H1 (cell line): ENCODE data around the gene ENDOG. TPM values are rescaled to one million over a fixed set of nuclear protein-coding genes. Genes with fewer than 3 reads are reported as not detected.
A peak's percentile ranks its signal among the peaks of the same experiment; 100 is the strongest.

Source experiments
- CTCF ChIA-PET: fragments of 300-600 bp; sonication (Branson Sonifier 250); formaldehyde crosslinking; loops from one replicate; lab custom pipeline; 2021; ENCODE audit not compliant: partially characterized antibody; lab: Charles Lee
- POLR2A ChIA-PET: fragments of 300-600 bp; sonication (Branson Sonifier 250); formaldehyde crosslinking; loops from one replicate; lab custom pipeline; 2021; ENCODE audit warnings: inconsistent platforms; ENCODE audit not compliant: partially characterized antibody; lab: Charles Lee
- DNase-seq, 2 experiments: peaks; one replicate each; pipeline versions ENCODE4 v3.0.0 to v3.0.0-alpha.2; 2010 to 2022; ENCODE audit warnings: low spot score in 2 of 2, low read depth in 1 of 2, mixed read lengths in 1 of 2
- FAIRE-seq: peaks from 2 replicates; lab custom pipeline; 2011; peaks lifted over from hg19 to GRCh38; lab: Jason Lieb, UNC
- H2AFZ ChIP-seq: 2 replicates; pipeline ENCODE4 v1.8.1; 2012; ENCODE audit warnings: low read length, inconsistent platforms
- H2AK5ac ChIP-seq: 2 replicates; pipeline ENCODE4 v1.6.1; 2013; ENCODE audit warnings: low read depth, low read length
- H2BK120ac ChIP-seq: replicated peaks from 2 replicates; pipeline ENCODE3; 2013; ENCODE audit warnings: low read depth, low read length, inconsistent platforms
- H2BK12ac ChIP-seq: 2 replicates; pipeline ENCODE4 v1.6.1; 2013; ENCODE audit warnings: low read depth, low read length
- H2BK15ac ChIP-seq: 2 replicates; pipeline ENCODE4 v1.6.1; 2013; ENCODE audit warnings: low read length
- H2BK20ac ChIP-seq: 2 replicates; pipeline ENCODE4 v1.6.1; 2013; ENCODE audit warnings: low read length
- H2BK5ac ChIP-seq: 2 replicates; pipeline ENCODE4 v1.6.1; 2013; ENCODE audit warnings: low read depth, low read length
- H3K14ac ChIP-seq: 2 replicates; pipeline ENCODE4 v1.6.1; 2013; ENCODE audit warnings: inconsistent platforms; ENCODE audit not compliant: insufficient read length
- H3K18ac ChIP-seq: 2 replicates; pipeline ENCODE4 v1.6.1; 2013; ENCODE audit warnings: low read length; ENCODE audit errors: extremely low read depth
- H3K23ac ChIP-seq: 2 replicates; pipeline ENCODE4 v1.6.1; 2013; ENCODE audit warnings: inconsistent platforms; ENCODE audit not compliant: insufficient read length
- H3K23me2 ChIP-seq: 2 replicates; pipeline ENCODE4 v1.6.1; 2013; ENCODE audit warnings: low read depth, low read length
- H3K27ac ChIP-seq: 2 replicates; pipeline ENCODE4 v1.6.1; 2011; ENCODE audit warnings: low read depth, low read length, inconsistent platforms
- H3K27me3 ChIP-seq, 4 experiments: replicated peaks in 1 of 4; 1 replicate in 1 of 4; 2 replicates in 3 of 4; pipeline versions ENCODE4 v1.6.1 to v1.8.1; 2011 to 2013; ENCODE audit warnings: low read length in 3 of 4, mild to moderate bottlenecking in 3 of 4, inconsistent platforms in 2 of 4, mixed read lengths in 2 of 4, moderate library complexity in 1 of 4; ENCODE audit not compliant: control insufficient read depth in 3 of 4, insufficient read depth in 3 of 4; ENCODE audit errors: extremely low read depth in 1 of 4
- H3K36me3 ChIP-seq, 4 experiments: 2 replicates each; pipeline versions ENCODE4 v1.6.1 to v1.8.1; 2011 to 2013; ENCODE audit warnings: mild to moderate bottlenecking in 4 of 4, low read length in 3 of 4, moderate library complexity in 2 of 4, control low read depth in 1 of 4, inconsistent platforms in 1 of 4; ENCODE audit not compliant: insufficient read depth in 4 of 4, control insufficient read depth in 2 of 4
- H3K4ac ChIP-seq: replicated peaks from 2 replicates; pipeline ENCODE3; 2013; ENCODE audit warnings: low read length, low read depth, mixed read lengths, inconsistent platforms; ENCODE audit not compliant: insufficient read length
- H3K4me1 ChIP-seq, 4 experiments: replicated peaks in 1 of 4; 1 replicate in 1 of 4; 2 replicates in 3 of 4; pipeline versions ENCODE4 v1.6.1 to v1.8.1; 2011 to 2013; ENCODE audit warnings: low read length in 3 of 4, inconsistent platforms in 2 of 4, mixed read lengths in 1 of 4; ENCODE audit not compliant: insufficient read depth in 4 of 4, control insufficient read depth in 3 of 4
- H3K4me2 ChIP-seq, 2 experiments: 2 replicates each; pipeline versions ENCODE4 v1.6.1 to v1.8.1; 2011 to 2013; ENCODE audit warnings: low read depth in 2 of 2, low read length in 2 of 2, control low read depth in 1 of 2, inconsistent platforms in 1 of 2, mild to moderate bottlenecking in 1 of 2; ENCODE audit not compliant: insufficient read depth in 1 of 2
- H3K4me3 ChIP-seq, 4 experiments: fragments of 200-600, 300-600 bp in 1 of 4; sonication (generic), shearing (Covaris generic), sonication (Bioruptor Twin) in 1 of 4; 2 replicates each; pipeline versions ENCODE4 v1.5.1 to v1.8.1; 2011 to 2016; ENCODE audit warnings: low read length in 4 of 4, low read depth in 3 of 4, control low read depth in 2 of 4, inconsistent platforms in 2 of 4, mild to moderate bottlenecking in 2 of 4, mixed read lengths in 1 of 4, moderate library complexity in 1 of 4; ENCODE audit not compliant: insufficient read depth in 2 of 4; ENCODE audit errors: extremely low read depth in 1 of 4
- H3K56ac ChIP-seq: replicated peaks from 2 replicates; pipeline ENCODE3; 2013; ENCODE audit warnings: low read depth, mild to moderate bottlenecking, mixed read lengths, low read length, inconsistent platforms; ENCODE audit not compliant: insufficient read length
- H3K79me1 ChIP-seq: 2 replicates; pipeline ENCODE4 v1.6.1; 2013; ENCODE audit warnings: low read depth, low read length, control low read depth
- H3K79me2 ChIP-seq, 2 experiments: 2 replicates each; pipeline versions ENCODE4 v1.6.1 to v1.8.1; 2012 to 2013; ENCODE audit warnings: low read length in 2 of 2, mild to moderate bottlenecking in 2 of 2, inconsistent platforms in 1 of 2; ENCODE audit not compliant: insufficient read depth in 2 of 2, control insufficient read depth in 1 of 2
- H3K9ac ChIP-seq, 4 experiments: replicated peaks in 1 of 4; 1 replicate in 1 of 4; 2 replicates in 3 of 4; pipeline versions ENCODE4 v1.6.1 to v1.8.1; 2011 to 2013; ENCODE audit warnings: low read depth in 3 of 4, low read length in 3 of 4, control low read depth in 2 of 4, mild to moderate bottlenecking in 2 of 4, moderate library complexity in 2 of 4, inconsistent platforms in 1 of 4; ENCODE audit errors: extremely low read depth in 1 of 4
- H3K9me3 ChIP-seq, 2 experiments: 2 replicates each; pipeline versions ENCODE4 v1.6.1 to v1.8.1; 2012 to 2013; ENCODE audit warnings: mild to moderate bottlenecking in 2 of 2, moderate library complexity in 2 of 2, control low read depth in 1 of 2, inconsistent platforms in 1 of 2, low read depth in 1 of 2, low read length in 1 of 2, mixed read lengths in 1 of 2; ENCODE audit not compliant: insufficient read depth in 2 of 2
- H4K20me1 ChIP-seq, 2 experiments: replicated peaks in 1 of 2; 2 replicates each; pipeline versions ENCODE3 to v1.8.1; 2011 to 2013; ENCODE audit warnings: inconsistent platforms in 2 of 2, low read length in 2 of 2, mild to moderate bottlenecking in 1 of 2; ENCODE audit not compliant: insufficient read depth in 2 of 2, control insufficient read depth in 1 of 2
- H4K5ac ChIP-seq: 2 replicates; pipeline ENCODE4 v1.6.1; 2013; ENCODE audit warnings: low read length, low read depth, mixed read lengths, inconsistent platforms; ENCODE audit not compliant: insufficient read length
- H4K8ac ChIP-seq: 2 replicates; pipeline ENCODE4 v1.8.0; 2013; ENCODE audit warnings: mild to moderate bottlenecking, moderate library complexity, low read length, inconsistent platforms; ENCODE audit not compliant: insufficient read depth; ENCODE audit errors: extremely low read depth
- H4K91ac ChIP-seq: replicated peaks from 2 replicates; pipeline ENCODE3; 2013; ENCODE audit warnings: low read length, mixed read lengths, inconsistent platforms; ENCODE audit not compliant: insufficient read length
- KDM1A ChIP-seq: fragments of 200-600, 300-600 bp; sonication (generic); IDR thresholded peaks from 2 replicates; pipeline ENCODE4 v1.7.1; 2016; ENCODE audit warnings: mild to moderate bottlenecking, low read length, borderline replicate concordance
- POLR2AphosphoS5 ChIP-seq: IDR thresholded peaks from 2 replicates; pipeline ENCODE4 v1.6.1; 2011; ENCODE audit warnings: low read depth, low read length
- WGBS, 2 experiments: shearing (Covaris generic) in 1 of 2; methylation state at CpG; one replicate each; pipeline versions ENCODE4 v1.1.6 to v1.1.7; 2013 to 2015; ENCODE audit warnings: low lambda C conversion rate in 2 of 2, mixed read lengths in 2 of 2, inconsistent platforms in 1 of 2, low coverage in 1 of 2, missing lambda C conversion rate in 1 of 2; ENCODE audit not compliant: insufficient replicate concordance in 2 of 2, insufficient coverage in 1 of 2, insufficient read length in 1 of 2; ENCODE audit errors: extremely low coverage in 1 of 2, missing lambda C conversion rate in 1 of 2; 5-methylcytosine and 5-hydroxymethylcytosine counted together
- polyA plus RNA-seq, 7 experiments: library from polyadenylated mRNA; depleted of rRNA in 3 of 7; stranded (reverse) in 5 of 7; unstranded in 2 of 7; fragments of >200 nt in 5 of 7; fragments of 200-250 nt in 2 of 7; gene quantifications; 1 replicate in 5 of 7; 2 replicates in 1 of 7; 4 replicates in 1 of 7; pipeline versions ENCODE4 v1.2.1 to v1.2.3, GENCODE V29; 2011 to 2013; ENCODE audit warnings: missing spikeins in 2 of 7, mixed read lengths in 2 of 7
- total RNA-seq: library from RNA; stranded (reverse); fragmentation: NEBNext Ultra II Directional; extraction: Animal tissue kit (Norgen Biotek cat#: 25700); gene quantifications from 2 replicates; pipeline ENCODE4 v1.2.1, GENCODE V29; 2021

The ENDOG gene
- total and polyA plus RNA-seq, 2 of the 8 experiments (the other 6 are each of a cell fraction or from before 2014, with no cell fraction given): 17.5 to 23.4 TPM

- H3K27ac ChIP-seq: no peak overlapping the region
- H2BK20ac ChIP-seq: no peak overlapping the region
- no peak overlapping the region for H3K9ac ChIP-seq
- H2BK5ac ChIP-seq: peak overlapping the region; percentile 16; the same call in 1 of the 2 replicates
- H3K56ac ChIP-seq: no peak overlapping the region
- peaks cover 7% of the 10 kb centered on the region; the same call in 1 of the 2 replicates for H3K23me2 ChIP-seq
- H2BK120ac ChIP-seq: no peak overlapping the region
- no peaks in the 10 kb centered on the region; the same call in 1 of the 2 replicates for H3K79me1 ChIP-seq
- no peak overlapping the region for H2AK5ac ChIP-seq
- H2BK15ac ChIP-seq: no peak overlapping the region
- H3K14ac ChIP-seq: no peak overlapping the region
- H3K4me1 ChIP-seq: peaks cover 0 to 11% (median 3%) of the 10 kb centered on the region in 4 experiments; a peak in 2 of 7 replicates
- no peak overlapping the region for H2AFZ ChIP-seq
- no peak overlapping the region for H4K91ac ChIP-seq
- H3K79me2 ChIP-seq: no peaks in the 10 kb centered on the region
- no peak overlapping the region for H4K8ac ChIP-seq
- 91% methylated on average over 14 of the region's 16 CpGs; no CpG with 5 or more reads in 1 of the 2 experiments for WGBS, 2 experiments
- no peak overlapping the region for H2BK12ac ChIP-seq
- no peak overlapping the region for H3K4me3 ChIP-seq
- DNase-seq (no peak), FAIRE-seq (no peak)
- H4K20me1 ChIP-seq: peaks cover 5 to 26% of the 10 kb centered on the region in 2 experiments
- H3K23ac ChIP-seq: no peak overlapping the region
- H3K27me3 ChIP-seq: no peaks in the 10 kb centered on the region
- no peaks in the 10 kb centered on the region for H3K9me3 ChIP-seq
- CTCF ChIA-PET: interaction anchor here (1.3 kb wide), 1 partner anchor 106 kb away, joined by 3 read pairs; no protein-coding TSS in a partner anchor
- no peak overlapping the region for H3K18ac ChIP-seq
- peaks cover 24 to 52% (median 45%) of the 10 kb centered on the region in 4 experiments for H3K36me3 ChIP-seq
- TF ChIP-seq KDM1A: no peak
- TF ChIP-seq POLR2AphosphoS5: 0 out of 2 replicates have a peak, but pooled peaks have one; percentile 17
- H3K4me2 ChIP-seq: no peak overlapping the region
- no peak overlapping the region for H4K5ac ChIP-seq
- no peak overlapping the region for H3K4ac ChIP-seq
- POLR2A ChIA-PET: interaction anchor here (0.6 to 5.1 kb wide), 4 partner anchors 10 to 102 kb away, joined by 3 to 37 read pairs (median 4); no protein-coding TSS in a partner anchor
Observed at GRCh38 chr9:128821584-128822406, 3.5 kb downstream of the ENDOG start.
